ENCODE measurements around the gene KRTAP10-12.

GRCh38 chr21:44716984-44717383 is 20.0 kb downstream of the KRTAP10-12 start:
- TF ChIP-seq CTCF (conservative IDR thresholded peaks at IDR 0.05 in 1 of 2, IDR thresholded peaks at IDR 0.05 in 1 of 2; ENCODE audit: extremely low read depth in 1 of 2, insufficient read depth in 1 of 2, low read depth in 1 of 2, low read length in 2 of 2) (no peak), EZH2 (IDR thresholded peaks at IDR 0.05; ENCODE audit: borderline replicate concordance, low read length) (no peak)

All from mammary epithelial cell (primary cell).